WERI-Rb-1 (cell line): Measurements from ENCODE around the gene FHAD1.

ENCODE experiments used
- DNase-seq: peaks from one replicate; pipeline ENCODE4 v3.0.0-alpha.2; 2020
- H3K27ac ChIP-seq: fragments of 250-450 bp; sonication (Bioruptor Pico); 2 replicates; pipeline ENCODE4 v1.5.1; 2020; ENCODE audit warnings: mild to moderate bottlenecking, moderate library complexity
- H3K27me3 ChIP-seq: fragments of 250-450 bp; sonication (Bioruptor Pico); 2 replicates; pipeline ENCODE4 v1.5.1; 2021; ENCODE audit warnings: mild to moderate bottlenecking, low read depth, moderate library complexity; ENCODE audit not compliant: insufficient read depth, severe bottlenecking
- H3K36me3 ChIP-seq: fragments of 250-450 bp; sonication (Bioruptor Pico); 2 replicates; pipeline ENCODE4 v1.5.1; 2020; ENCODE audit warnings: mild to moderate bottlenecking, moderate library complexity
- H3K4me3 ChIP-seq: 2 replicates; pipeline ENCODE4 v1.5.1; 2011; ENCODE audit warnings: low read depth, mild to moderate bottlenecking, control low read depth, low read length
- H3K9me3 ChIP-seq: fragments of 250-450 bp; sonication (Bioruptor Pico); 2 replicates; pipeline ENCODE4 v1.5.1; 2021; ENCODE audit warnings: mild to moderate bottlenecking, moderate library complexity; ENCODE audit not compliant: severe bottlenecking
- CTCF ChIP-seq: IDR thresholded peaks from 2 replicates; pipeline ENCODE4 v1.5.1; 2011; ENCODE audit warnings: low read depth, mild to moderate bottlenecking, control low read depth, inconsistent platforms, low read length

Gene FHAD1

GRCh38 chr1:15214527-15214926 is 32.5 kb upstream of the FHAD1 start:
- Histone ChIP-seq H3K9me3 (peaks cover 2% of the 10 kb centered on the region), H3K4me3 (no peak overlapping the region), H3K27me3 (no peaks in the 10 kb centered on the region), H3K36me3 (peaks cover 20% of the 10 kb centered on the region), H3K27ac (no peak overlapping the region)
- no peak for TF ChIP-seq CTCF
- DNase-seq: no peak

GRCh38 chr1:15215116-15215515 is 31.9 kb upstream of the FHAD1 start:
- H3K4me3 ChIP-seq: no peak overlapping the region
- no peaks in the 10 kb centered on the region for H3K27me3 ChIP-seq
- no peak for DNase-seq
- H3K9me3 ChIP-seq: peaks cover 2% of the 10 kb centered on the region
- no peak for TF ChIP-seq CTCF
- peaks cover 24% of the 10 kb centered on the region for H3K36me3 ChIP-seq
- H3K27ac ChIP-seq: no peak overlapping the region

GRCh38 chr1:15217654-15218053 is 29.4 kb upstream of the FHAD1 start:
- no peaks in the 10 kb centered on the region for H3K27me3 ChIP-seq
- DNase-seq: no peak
- no peak overlapping the region for H3K27ac ChIP-seq
- H3K4me3 ChIP-seq: no peak overlapping the region
- H3K36me3 ChIP-seq: peaks cover 31% of the 10 kb centered on the region
- H3K9me3 ChIP-seq: peaks cover 2% of the 10 kb centered on the region
- no peak for TF ChIP-seq CTCF

- no peak overlapping the region for H3K4me3 ChIP-seq
- DNase-seq: no peak
- H3K27ac ChIP-seq: no peak overlapping the region
- TF ChIP-seq CTCF: no peak
- H3K27me3 ChIP-seq: no peaks in the 10 kb centered on the region
- H3K9me3 ChIP-seq: peaks cover 2% of the 10 kb centered on the region
- peaks cover 31% of the 10 kb centered on the region for H3K36me3 ChIP-seq
Measured at GRCh38 chr1:15218287-15219279, 28.4 kb upstream of the FHAD1 start.

- Histone ChIP-seq H3K27ac (no peak overlapping the region), H3K9me3 (peaks cover 2% of the 10 kb centered on the region)
- TF ChIP-seq CTCF: no peak
Measured at GRCh38 chr1:15219280-15220023, 27.6 kb upstream of the FHAD1 start.

More at GRCh38 chr1:15219280-15220023, 27.6 kb upstream of the FHAD1 start:
- H3K27me3 ChIP-seq: no peaks in the 10 kb centered on the region
- peaks cover 31% of the 10 kb centered on the region for H3K36me3 ChIP-seq
- no peak for DNase-seq
- H3K4me3 ChIP-seq: no peak overlapping the region
